ENCODE measurements around the gene ARHGAP12. TPM values are rescaled to one million over a fixed set of nuclear protein-coding genes. Genes with fewer than 3 reads are reported as not detected.
A peak's percentile ranks its signal among the peaks of the same experiment; 100 is the strongest.

The ARHGAP12 gene
- total and polyA plus RNA-seq, 4 donors = 8.6 to 66.0 (median 27.0) TPM

- Histone ChIP-seq H3K4me1 (ENCODE audit: control insufficient read depth in 5 of 5, insufficient read depth in 5 of 5, low read length in 5 of 5) (peaks cover 0 to 17% (median 6%) of the 10 kb centered on the region in 5 donors), H3K27ac (ENCODE audit: low read depth in 1 of 2, low read length in 1 of 2) (peak overlapping the region in 1 of 2 donors; percentile 53), H3K27me3 (ENCODE audit: control insufficient read depth in 3 of 3, insufficient read depth in 3 of 3, low read length in 2 of 3) (no peaks in the 10 kb centered on the region), H3K36me3 (ENCODE audit: control insufficient read depth in 4 of 4, insufficient read depth in 4 of 4, low read length in 4 of 4) (no peaks in the 10 kb centered on the region), H3K9me3 (ENCODE audit: control insufficient read depth in 4 of 4, insufficient read depth in 3 of 4, low read length in 3 of 4) (no peaks in the 10 kb centered on the region), H3K9ac (ENCODE audit: insufficient read depth in 1 of 2, low read length in 2 of 2) (no peak overlapping the region), H3K4me3 (no peak overlapping the region)
- DNase-seq (no peak), ATAC-seq (ENCODE audit: insufficient read depth, low FRiP score) (no peak)
- whole genome bisulfite sequencing, 2 donors = 78 to 82% methylated on average over 5 of the region's 5 CpGs
- TF ChIP-seq, protein P1, sequence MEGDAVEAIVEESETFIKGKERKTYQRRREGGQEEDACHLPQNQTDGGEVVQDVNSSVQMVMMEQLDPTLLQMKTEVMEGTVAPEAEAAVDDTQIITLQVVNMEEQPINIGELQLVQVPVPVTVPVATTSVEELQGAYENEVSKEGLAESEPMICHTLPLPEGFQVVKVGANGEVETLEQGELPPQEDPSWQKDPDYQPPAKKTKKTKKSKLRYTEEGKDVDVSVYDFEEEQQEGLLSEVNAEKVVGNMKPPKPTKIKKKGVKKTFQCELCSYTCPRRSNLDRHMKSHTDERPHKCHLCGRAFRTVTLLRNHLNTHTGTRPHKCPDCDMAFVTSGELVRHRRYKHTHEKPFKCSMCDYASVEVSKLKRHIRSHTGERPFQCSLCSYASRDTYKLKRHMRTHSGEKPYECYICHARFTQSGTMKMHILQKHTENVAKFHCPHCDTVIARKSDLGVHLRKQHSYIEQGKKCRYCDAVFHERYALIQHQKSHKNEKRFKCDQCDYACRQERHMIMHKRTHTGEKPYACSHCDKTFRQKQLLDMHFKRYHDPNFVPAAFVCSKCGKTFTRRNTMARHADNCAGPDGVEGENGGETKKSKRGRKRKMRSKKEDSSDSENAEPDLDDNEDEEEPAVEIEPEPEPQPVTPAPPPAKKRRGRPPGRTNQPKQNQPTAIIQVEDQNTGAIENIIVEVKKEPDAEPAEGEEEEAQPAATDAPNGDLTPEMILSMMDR (IDR thresholded peaks at IDR 0.05; ENCODE audit: control extremely low read depth, extremely low read depth) = no peak
Measured at GRCh38 chr10:31758495-31758894, 170.1 kb downstream of the ARHGAP12 start.

GRCh38 chr10:31757831-31758230 lies 170.8 kb downstream of the ARHGAP12 start:
- ATAC-seq (ENCODE audit: insufficient read depth, low FRiP score) = no peak
- Histone ChIP-seq H3K36me3 (ENCODE audit: control insufficient read depth in 4 of 4, insufficient read depth in 4 of 4, low read length in 4 of 4) (no peaks in the 10 kb centered on the region), H3K9ac (ENCODE audit: insufficient read depth in 1 of 2, low read length in 2 of 2) (no peak overlapping the region), H3K27me3 (ENCODE audit: control insufficient read depth in 3 of 3, insufficient read depth in 3 of 3, low read length in 2 of 3) (no peaks in the 10 kb centered on the region), H3K9me3 (ENCODE audit: control insufficient read depth in 4 of 4, insufficient read depth in 3 of 4, low read length in 3 of 4) (no peaks in the 10 kb centered on the region), H3K27ac (ENCODE audit: low read depth in 1 of 2, low read length in 1 of 2) (peak overlapping the region; percentile 5 to 59), H3K4me1 (ENCODE audit: control insufficient read depth in 5 of 5, insufficient read depth in 5 of 5, low read length in 5 of 5) (peaks cover 0 to 17% (median 6%) of the 10 kb centered on the region in 5 donors), H3K4me3 (no peak overlapping the region)
- TF ChIP-seq, protein P1 (IDR thresholded peaks at IDR 0.05; ENCODE audit: control extremely low read depth, extremely low read depth) = no peak
- WGBS, 2 donors = 70 to 75% methylated on average over 7 of the region's 7 CpGs
- no peak for DNase-seq

- peak overlapping the region in 1 of 2 donors; percentile 60 for H3K27ac ChIP-seq (ENCODE audit: low read depth in 1 of 2, low read length in 1 of 2)
Measured at GRCh38 chr10:31757386-31757791, 171.2 kb downstream of the ARHGAP12 start.

More at GRCh38 chr10:31757386-31757791, 171.2 kb downstream of the ARHGAP12 start:
- H3K9me3 ChIP-seq (ENCODE audit: control insufficient read depth in 4 of 4, insufficient read depth in 3 of 4, low read length in 3 of 4) = no peaks in the 10 kb centered on the region
- no peak overlapping the region for H3K9ac ChIP-seq (ENCODE audit: insufficient read depth in 1 of 2, low read length in 2 of 2)
- TF ChIP-seq, protein P1 (IDR thresholded peaks at IDR 0.05; ENCODE audit: control extremely low read depth, extremely low read depth) = no peak
- 82 to 87% methylated on average over 9 of the region's 9 CpGs for WGBS, 2 donors
- ATAC-seq (ENCODE audit: insufficient read depth, low FRiP score) (no peak), DNase-seq (no peak)
- H3K4me1 ChIP-seq (ENCODE audit: control insufficient read depth in 5 of 5, insufficient read depth in 5 of 5, low read length in 5 of 5) = peaks cover 0 to 17% (median 6%) of the 10 kb centered on the region in 5 donors
- H3K27me3 ChIP-seq (ENCODE audit: control insufficient read depth in 3 of 3, insufficient read depth in 3 of 3, low read length in 2 of 3) = no peaks in the 10 kb centered on the region
- no peaks in the 10 kb centered on the region for H3K36me3 ChIP-seq (ENCODE audit: control insufficient read depth in 4 of 4, insufficient read depth in 4 of 4, low read length in 4 of 4)
- H3K4me3 ChIP-seq = no peak overlapping the region
